Measurements from ENCODE around the gene LAMB3.

LAMB3 gene

DNA sequence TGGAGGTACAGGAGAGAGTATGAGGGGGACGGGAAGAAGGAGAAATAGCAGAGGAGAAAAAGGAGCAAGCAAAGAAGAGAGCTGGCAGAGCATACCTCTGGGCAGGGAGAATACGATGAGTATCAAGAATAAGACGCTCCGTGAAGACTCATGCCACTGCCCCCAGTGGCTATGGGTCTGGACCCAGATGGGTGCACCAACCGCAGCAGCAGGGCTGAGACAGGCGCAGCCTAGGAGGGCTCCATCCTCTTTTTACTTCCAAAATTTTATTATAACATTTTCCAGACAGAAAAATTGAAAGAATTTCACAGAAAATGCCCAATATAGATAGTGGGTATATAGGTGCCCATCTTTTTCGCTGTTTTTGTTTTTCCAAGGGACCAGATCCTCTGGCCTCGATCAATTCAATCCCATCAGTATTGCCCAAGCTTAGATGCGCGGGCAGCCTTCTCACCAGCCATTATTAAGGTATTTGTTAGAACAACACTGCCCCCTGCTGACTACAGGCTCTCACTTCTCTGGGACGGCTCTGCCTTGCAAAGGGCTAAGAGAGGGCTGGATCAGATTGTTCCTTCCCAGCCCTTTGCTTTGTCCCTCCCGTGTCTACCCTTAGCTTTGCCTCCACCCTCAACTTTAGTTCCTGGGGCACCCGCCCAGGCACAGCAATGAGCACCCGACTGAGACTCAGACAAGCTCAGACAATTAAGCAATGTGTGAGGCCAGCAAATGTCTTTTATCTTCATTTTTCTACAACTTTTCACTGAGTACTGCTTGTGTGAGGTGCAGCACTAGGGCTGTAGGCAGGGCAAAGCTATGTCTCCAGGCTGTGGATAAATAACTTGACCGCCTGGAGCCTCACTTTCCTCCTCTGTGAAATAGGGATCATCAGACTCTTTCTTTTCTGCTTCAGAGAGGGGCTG is 86.2 kb downstream of the LAMB3 start:
- Mint-ChIP-seq H3K27me3 (peaks cover 35% of the 10 kb centered on the region), H3K9me3 (no peaks in the 10 kb centered on the region), H3K36me3 (ENCODE audit: low read depth) (no peaks in the 10 kb centered on the region)

More for the DNA sequence above, 86.2 kb downstream of the LAMB3 start:
- Mint-ChIP-seq H3K4me3 (no peak overlapping the region), H3K4me1 (ENCODE audit: low read depth) (peaks cover 29% of the 10 kb centered on the region), H3K27ac (no peak overlapping the region)
- peak; percentile 75 for DNase-seq
